HG02642 (cell line): ENCODE results near the gene RTTN.

Source experiments
- ATAC-seq: cut with Tn5 transposase; IDR thresholded peaks from one replicate; pipeline ENCODE4 v1.9.1; 2021; ENCODE audit warnings: mild to moderate bottlenecking; ENCODE audit not compliant: unreplicated experiment, poor library complexity

The RTTN gene

DNA sequence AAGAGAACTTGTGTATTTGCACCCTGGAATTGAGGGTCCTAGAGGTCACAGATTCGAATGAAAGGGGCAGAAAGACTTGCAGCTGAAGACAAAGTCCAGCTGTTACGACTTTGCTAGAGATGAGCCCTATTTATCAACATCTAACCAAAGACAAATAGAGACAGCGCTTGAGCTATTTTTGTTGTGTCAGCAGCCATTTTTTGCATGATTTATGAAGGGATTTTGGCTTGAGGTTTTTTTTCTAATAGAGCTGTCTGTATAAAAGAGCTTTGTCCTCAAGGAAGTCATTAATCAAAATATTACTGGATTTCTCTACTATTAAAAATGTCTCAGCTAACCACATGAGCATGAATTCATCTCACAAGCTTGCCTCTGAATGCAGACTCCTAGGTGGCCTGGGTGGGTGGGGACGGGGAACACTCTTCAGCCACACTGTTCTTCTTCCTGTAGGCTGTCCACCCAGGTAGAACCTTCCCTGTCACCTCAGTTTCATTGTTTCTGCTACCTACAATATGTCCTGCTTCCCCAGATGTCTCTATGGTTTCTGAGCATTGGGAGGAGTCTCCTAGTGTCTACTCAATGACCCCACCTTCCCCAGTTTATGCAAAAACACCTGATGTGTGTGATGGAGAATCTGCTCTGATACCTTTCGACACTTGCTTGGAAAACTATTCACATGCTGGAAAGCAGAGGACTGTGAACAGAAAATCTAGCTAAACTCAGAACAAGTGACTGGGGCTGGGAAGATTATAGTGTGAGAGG lies 250.6 kb downstream of the RTTN start:
- peak; percentile 31 for ATAC-seq

DNA sequence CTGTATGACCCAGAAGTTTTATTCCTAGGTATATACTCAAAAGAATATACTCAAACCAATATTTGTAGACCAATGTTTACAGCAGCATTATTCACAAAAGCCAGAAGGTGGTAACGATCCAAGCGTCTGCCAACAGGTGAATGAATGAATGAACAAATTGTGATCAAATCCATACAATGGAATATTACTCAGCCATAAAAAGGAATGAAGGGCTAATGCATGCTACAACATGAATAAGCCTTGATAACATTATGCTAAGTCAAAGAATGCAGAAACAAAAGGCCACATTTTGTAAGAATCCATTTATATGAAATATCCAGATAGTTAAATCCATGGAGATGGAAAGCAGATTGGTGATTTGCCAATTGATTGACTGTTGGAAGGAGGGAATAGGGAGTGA lies 252.3 kb downstream of the RTTN start:
- no peak for ATAC-seq
